H54 (cell line): ENCODE results near the gene RIC1.
"Not testable (repeated sequence)": the region's sequence is repeated elsewhere in the genome, so short reads cannot be mapped to it uniquely, and the experiment has no call there.

Source experiments
- DNase-seq: peaks from one replicate; pipeline ENCODE4 v3.0.0; 2011; ENCODE audit warnings: low spot score, mixed read lengths; ENCODE audit not compliant: insufficient read length
- FAIRE-seq: peaks from 3 replicates; lab custom pipeline; 2011; peaks lifted over from hg19 to GRCh38; lab: Jason Lieb, UNC
- POLR2A ChIP-seq: IDR thresholded peaks from 2 replicates; pipeline ENCODE4 v1.6.1; 2011; ENCODE audit warnings: low read depth, mild to moderate bottlenecking, low read length

The RIC1 gene

GRCh38 chr9:5628530-5629311 is at the start of gene RIC1:
Gene RIC1, plus strand, starts transcription at chr9:5629107. Its CDS starts 203 bp downstream, at chr9:5629310.
- peak; percentile 93 for TF ChIP-seq POLR2A
- FAIRE-seq: peak; percentile 73

GRCh38 chr9:5579881-5580280 is 49.0 kb upstream of the RIC1 start:
- no peak for TF ChIP-seq POLR2A
- DNase-seq (no peak), FAIRE-seq (no peak)

More at GRCh38 chr9:5628530-5629311, at the start of gene RIC1:
- peak; percentile 78 for DNase-seq

DNA sequence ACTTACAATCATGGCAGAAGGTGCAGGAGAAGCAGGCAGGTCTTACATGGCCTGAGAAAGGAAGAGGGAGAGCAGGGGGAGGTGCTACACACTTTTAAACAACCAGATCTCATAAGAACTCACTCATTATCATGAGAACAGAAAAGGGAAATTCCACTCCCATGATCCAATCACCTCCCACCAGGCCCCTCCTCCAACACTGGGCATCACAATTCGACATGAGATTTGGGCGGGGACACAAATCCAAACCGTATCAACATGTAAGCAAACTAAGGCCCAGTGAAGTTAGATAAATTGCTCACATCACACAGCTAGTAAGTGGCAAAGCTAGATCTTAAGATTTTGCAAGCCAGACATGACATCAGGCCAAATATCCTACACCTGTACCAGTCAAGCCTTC is 48.3 kb upstream of the RIC1 start:
- FAIRE-seq: no peak
- TF ChIP-seq POLR2A: no peak
- no peak for DNase-seq

- not testable (repeated sequence) for FAIRE-seq
Measured at GRCh38 chr9:5581706-5582105, 47.2 kb upstream of the RIC1 start.

GRCh38 chr9:5582835-5583195 is 46.1 kb upstream of the RIC1 start:
- TF ChIP-seq POLR2A: no peak
- FAIRE-seq: no peak
- DNase-seq: peak; percentile 16

More at GRCh38 chr9:5581706-5582105, 47.2 kb upstream of the RIC1 start:
- not testable (repeated sequence) for DNase-seq

- TF ChIP-seq POLR2A: no peak
- DNase-seq (no peak), FAIRE-seq (peak; percentile 11)
Measured at GRCh38 chr9:5586391-5586802, 42.5 kb upstream of the RIC1 start.

DNA sequence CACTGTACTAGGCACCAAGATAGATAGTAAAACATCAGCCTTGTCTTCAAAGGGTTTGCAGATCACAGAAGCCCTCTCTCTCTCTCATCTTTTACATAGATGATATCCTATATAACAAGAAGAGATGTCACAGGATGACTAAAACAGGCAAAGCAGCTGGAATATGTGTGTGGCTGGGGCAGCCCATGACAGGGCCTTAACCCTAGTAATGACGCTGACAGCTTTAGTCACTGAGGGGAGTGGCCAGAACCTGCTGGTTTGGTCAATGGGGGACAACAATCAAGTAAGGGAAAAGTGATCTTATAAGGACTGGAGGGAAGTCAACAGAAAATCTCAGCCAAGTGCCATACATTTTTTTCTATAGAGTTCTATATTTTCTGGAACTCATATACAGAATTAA is 41.9 kb upstream of the RIC1 start:
- peak; percentile 24 for DNase-seq
- peak; percentile 80 for FAIRE-seq
- no peak for TF ChIP-seq POLR2A

- FAIRE-seq (no peak), DNase-seq (no peak)
- TF ChIP-seq POLR2A: no peak
Measured at GRCh38 chr9:5592231-5592630, 36.7 kb upstream of the RIC1 start.

GRCh38 chr9:5592904-5593303 is 36.0 kb upstream of the RIC1 start:
- TF ChIP-seq POLR2A: no peak
- FAIRE-seq (no peak), DNase-seq (no peak)

- DNase-seq (no peak), FAIRE-seq (peak; percentile 20)
- no peak for TF ChIP-seq POLR2A
Measured at GRCh38 chr9:5593904-5594303, 35.0 kb upstream of the RIC1 start.

DNA sequence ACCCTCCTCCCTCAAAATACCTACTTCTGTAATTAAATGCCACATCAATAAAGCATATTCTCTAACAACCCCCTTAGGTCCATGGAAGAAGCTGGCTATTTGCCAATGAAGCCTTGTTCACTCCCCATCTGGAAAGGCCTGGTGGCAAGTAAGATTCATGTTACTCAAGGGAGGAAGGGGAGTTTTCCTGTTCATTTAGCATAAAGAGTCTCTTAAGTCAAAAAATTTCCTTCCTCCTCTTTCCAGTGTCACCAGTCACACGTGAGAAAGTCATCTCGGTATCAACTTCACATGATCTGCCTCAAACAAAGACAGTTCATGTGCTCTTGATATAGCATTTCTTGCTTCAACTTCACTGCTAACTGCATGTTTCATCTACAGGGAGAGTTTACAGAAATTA is 32.7 kb upstream of the RIC1 start:
- FAIRE-seq (peak; percentile 30), DNase-seq (no peak)
- TF ChIP-seq POLR2A: no peak

GRCh38 chr9:5608298-5609225 is 20.3 kb upstream of the RIC1 start:
- DNase-seq (no peak), FAIRE-seq (peak; percentile 95)
- no peak for TF ChIP-seq POLR2A

DNA sequence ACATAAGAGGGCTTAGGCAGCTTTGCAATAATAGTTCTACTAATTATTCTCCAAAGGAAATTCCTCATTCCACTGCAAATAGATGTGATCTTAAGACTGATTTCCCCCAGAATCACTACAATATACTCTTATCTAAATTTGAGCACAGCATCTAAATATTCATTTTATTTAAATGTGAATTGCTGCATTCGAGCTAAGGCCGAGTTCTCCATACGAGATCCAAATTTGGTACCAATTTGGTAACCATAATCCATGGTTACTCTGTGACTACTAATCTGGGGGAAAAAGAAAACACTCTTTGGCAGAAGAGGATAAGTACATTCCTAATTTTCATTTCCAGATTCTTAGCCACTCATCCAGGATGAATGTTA is 19.7 kb upstream of the RIC1 start:
- DNase-seq (no peak), FAIRE-seq (peak; percentile 80)
- no peak for TF ChIP-seq POLR2A

- no peak for TF ChIP-seq POLR2A
- DNase-seq (no peak), FAIRE-seq (no peak)
Measured at GRCh38 chr9:5610491-5610890, 18.4 kb upstream of the RIC1 start.
